ENCODE results near the gene RTKN. TPM values are rescaled to one million over a fixed set of nuclear protein-coding genes. Genes with fewer than 3 reads are reported as not detected.

The RTKN gene
- total RNA-seq, 1 donor from 2014 or later = 11.6 TPM

GRCh38 chr2:74439803-74440377 is 1.8 kb downstream of the RTKN start:
- TF ChIP-seq, protein P1, sequence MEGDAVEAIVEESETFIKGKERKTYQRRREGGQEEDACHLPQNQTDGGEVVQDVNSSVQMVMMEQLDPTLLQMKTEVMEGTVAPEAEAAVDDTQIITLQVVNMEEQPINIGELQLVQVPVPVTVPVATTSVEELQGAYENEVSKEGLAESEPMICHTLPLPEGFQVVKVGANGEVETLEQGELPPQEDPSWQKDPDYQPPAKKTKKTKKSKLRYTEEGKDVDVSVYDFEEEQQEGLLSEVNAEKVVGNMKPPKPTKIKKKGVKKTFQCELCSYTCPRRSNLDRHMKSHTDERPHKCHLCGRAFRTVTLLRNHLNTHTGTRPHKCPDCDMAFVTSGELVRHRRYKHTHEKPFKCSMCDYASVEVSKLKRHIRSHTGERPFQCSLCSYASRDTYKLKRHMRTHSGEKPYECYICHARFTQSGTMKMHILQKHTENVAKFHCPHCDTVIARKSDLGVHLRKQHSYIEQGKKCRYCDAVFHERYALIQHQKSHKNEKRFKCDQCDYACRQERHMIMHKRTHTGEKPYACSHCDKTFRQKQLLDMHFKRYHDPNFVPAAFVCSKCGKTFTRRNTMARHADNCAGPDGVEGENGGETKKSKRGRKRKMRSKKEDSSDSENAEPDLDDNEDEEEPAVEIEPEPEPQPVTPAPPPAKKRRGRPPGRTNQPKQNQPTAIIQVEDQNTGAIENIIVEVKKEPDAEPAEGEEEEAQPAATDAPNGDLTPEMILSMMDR (IDR thresholded peaks at IDR 0.05) = no peak
- ChIA-PET CTCF (interaction anchor here (0.6 to 1.6 kb wide), 6 partner anchors 10 to 150 kb away, joined by 3 to 6 read pairs (median 3); partner anchors contain the start of genes C2orf81, INO80B and WDR54), POLR2A (interaction anchor here (0.9 to 3.2 kb wide), 14 partner anchors 9 to 261 kb away, joined by 3 to 24 read pairs (median 5); partner anchors contain the start of genes AUP1, C2orf81, HTRA2 and INO80B)
- no peaks in the 10 kb centered on the region for H3K36me3 Mint-ChIP-seq (ENCODE audit: low read depth)
- H3K4me1 Mint-ChIP-seq = peaks cover 52% of the 10 kb centered on the region
- H3K27ac Mint-ChIP-seq = no peak overlapping the region
- no peaks in the 10 kb centered on the region for H3K9me3 Mint-ChIP-seq
- DNase-seq (no peak), ATAC-seq (ENCODE audit: low read depth) (no peak)
- intact Hi-C loops (cut with micrococcal nuclease) = loop anchor here (1.0 kb wide), 3 partner anchors 14 to 42 kb away; partner anchors contain the start of genes C2orf81, CCDC142 and WDR54
- H3K27me3 Mint-ChIP-seq = peaks cover 15% of the 10 kb centered on the region
- peak overlapping the region; percentile 79 for H3K4me3 Mint-ChIP-seq

GRCh38 chr2:74439373-74439772 is 2.4 kb downstream of the RTKN start:
- DNase-seq (no peak), ATAC-seq (ENCODE audit: low read depth) (no peak)
- ChIA-PET POLR2A (interaction anchor here (1.0 to 3.2 kb wide), 11 partner anchors 8 to 132 kb away, joined by 3 to 24 read pairs (median 8); partner anchors contain the start of genes AUP1, C2orf81, HTRA2 and INO80B), CTCF (no interaction called here)
- H3K4me1 Mint-ChIP-seq = peaks cover 50% of the 10 kb centered on the region
- no peaks in the 10 kb centered on the region for H3K9me3 Mint-ChIP-seq
- H3K36me3 Mint-ChIP-seq (ENCODE audit: low read depth) = no peaks in the 10 kb centered on the region
- intact Hi-C loops (cut with micrococcal nuclease) = no loop called here
- H3K27ac Mint-ChIP-seq = no peak overlapping the region
- peaks cover 10% of the 10 kb centered on the region for H3K27me3 Mint-ChIP-seq
- TF ChIP-seq, protein P1 (IDR thresholded peaks at IDR 0.05) = no peak
- H3K4me3 Mint-ChIP-seq = peak overlapping the region; percentile 1

GRCh38 chr2:74438248-74438647 is 3.5 kb downstream of the RTKN start:
- POLR2A ChIA-PET = interaction anchor here (3.2 kb wide), 1 partner anchor 20 kb away, joined by 24 read pairs; the partner anchor contains the start of gene WBP1
- CTCF ChIA-PET = no interaction called here
- TF ChIP-seq, protein P1 (IDR thresholded peaks at IDR 0.05) = no peak
- ATAC-seq (ENCODE audit: low read depth) (no peak), DNase-seq (no peak)
- no peak overlapping the region for H3K4me3 Mint-ChIP-seq
- peaks cover 6% of the 10 kb centered on the region for H3K27me3 Mint-ChIP-seq
- no peak overlapping the region for H3K27ac Mint-ChIP-seq
- intact Hi-C loops (cut with micrococcal nuclease) = no loop called here
- H3K4me1 Mint-ChIP-seq = peaks cover 48% of the 10 kb centered on the region
- no peaks in the 10 kb centered on the region for H3K36me3 Mint-ChIP-seq (ENCODE audit: low read depth)
- H3K9me3 Mint-ChIP-seq = no peaks in the 10 kb centered on the region

GRCh38 chr2:74436848-74437695 is 4.7 kb downstream of the RTKN start:
- intact Hi-C loops (cut with micrococcal nuclease) = no loop called here
- peaks cover 2% of the 10 kb centered on the region for H3K27me3 Mint-ChIP-seq
- peaks cover 45% of the 10 kb centered on the region for H3K4me1 Mint-ChIP-seq
- no peak for DNase-seq
- POLR2A ChIA-PET = interaction anchor here (0.6 kb wide), 1 partner anchor 26 kb away, joined by 3 read pairs; no protein-coding TSS in a partner anchor
- peak overlapping the region; percentile 47 for H3K4me3 Mint-ChIP-seq
- CTCF ChIA-PET = no interaction called here
- no peaks in the 10 kb centered on the region for H3K36me3 Mint-ChIP-seq (ENCODE audit: low read depth)
- ATAC-seq (ENCODE audit: low read depth) = peak; percentile 52
- TF ChIP-seq, protein P1 (IDR thresholded peaks at IDR 0.05) = no peak
- H3K9me3 Mint-ChIP-seq = no peaks in the 10 kb centered on the region
- H3K27ac Mint-ChIP-seq = peak overlapping the region; percentile 38

Measured in activated B cell treated with CpG ODN at 0.5 μM for 24 hours (primary cell).